ENCODE data around the gene OR2A14. TPM values are rescaled to one million over a fixed set of nuclear protein-coding genes. Genes with fewer than 3 reads are reported as not detected.

Gene OR2A14
- total and polyA plus RNA-seq, 2 donors (not counting 1 experiment from before 2014, with no cell fraction given) = not detected

- Histone ChIP-seq H3K4me1 (ENCODE audit: control insufficient read depth, extremely low read depth, insufficient read depth, low read length) (no peaks in the 10 kb centered on the region), H3K4me2 (ENCODE audit: extremely low read depth, insufficient read depth, low read length) (no peak overlapping the region), H4K20me1 (ENCODE audit: control insufficient read depth, extremely low read depth, insufficient read depth, low read length) (no peaks in the 10 kb centered on the region), H3K27ac (ENCODE audit: insufficient read depth, low read length) (no peak overlapping the region), H3K36me3 (ENCODE audit: control insufficient read depth, insufficient read depth, low read length) (no peaks in the 10 kb centered on the region), H3K27me3 (ENCODE audit: control insufficient read depth, insufficient read depth, low read length) (no peaks in the 10 kb centered on the region), H3K9me3 (ENCODE audit: control insufficient read depth, insufficient read depth, low read depth, low read length) (no peaks in the 10 kb centered on the region), H2AFZ (ENCODE audit: low read length) (no peak overlapping the region), H3K79me2 (ENCODE audit: control insufficient read depth, insufficient read depth, low read length) (no peaks in the 10 kb centered on the region), H3K4me3 (replicated peaks in 1 of 4; ENCODE audit: control extremely low read depth in 1 of 4, insufficient read depth in 1 of 4, low read depth in 3 of 4, low read length in 4 of 4) (no peak overlapping the region), H3K9ac (ENCODE audit: insufficient read depth, low read length) (no peak overlapping the region)
- TF ChIP-seq, protein P1, sequence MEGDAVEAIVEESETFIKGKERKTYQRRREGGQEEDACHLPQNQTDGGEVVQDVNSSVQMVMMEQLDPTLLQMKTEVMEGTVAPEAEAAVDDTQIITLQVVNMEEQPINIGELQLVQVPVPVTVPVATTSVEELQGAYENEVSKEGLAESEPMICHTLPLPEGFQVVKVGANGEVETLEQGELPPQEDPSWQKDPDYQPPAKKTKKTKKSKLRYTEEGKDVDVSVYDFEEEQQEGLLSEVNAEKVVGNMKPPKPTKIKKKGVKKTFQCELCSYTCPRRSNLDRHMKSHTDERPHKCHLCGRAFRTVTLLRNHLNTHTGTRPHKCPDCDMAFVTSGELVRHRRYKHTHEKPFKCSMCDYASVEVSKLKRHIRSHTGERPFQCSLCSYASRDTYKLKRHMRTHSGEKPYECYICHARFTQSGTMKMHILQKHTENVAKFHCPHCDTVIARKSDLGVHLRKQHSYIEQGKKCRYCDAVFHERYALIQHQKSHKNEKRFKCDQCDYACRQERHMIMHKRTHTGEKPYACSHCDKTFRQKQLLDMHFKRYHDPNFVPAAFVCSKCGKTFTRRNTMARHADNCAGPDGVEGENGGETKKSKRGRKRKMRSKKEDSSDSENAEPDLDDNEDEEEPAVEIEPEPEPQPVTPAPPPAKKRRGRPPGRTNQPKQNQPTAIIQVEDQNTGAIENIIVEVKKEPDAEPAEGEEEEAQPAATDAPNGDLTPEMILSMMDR (conservative IDR thresholded peaks at IDR 0.05 in 1 of 2, IDR thresholded peaks at IDR 0.05 in 1 of 2; ENCODE audit: low read depth in 1 of 2, low read length in 2 of 2) = no peak
- no peak for TF ChIP-seq EZH2 (IDR thresholded peaks at IDR 0.05; ENCODE audit: low read length, missing control alignments)
- no peak for DNase-seq (ENCODE audit: low read depth in 2 of 2)
These were observed 11.1 kb downstream of the OR2A14 start for GRCh38 chr7:144134116-144134515.

GRCh38 chr7:144137501-144137900 lies 14.5 kb downstream of the OR2A14 start:
- H3K4me1 ChIP-seq (ENCODE audit: control insufficient read depth, extremely low read depth, insufficient read depth, low read length) = no peaks in the 10 kb centered on the region
- H3K9me3 ChIP-seq (ENCODE audit: control insufficient read depth, insufficient read depth, low read depth, low read length) = no peaks in the 10 kb centered on the region
- no peak for TF ChIP-seq EZH2 (IDR thresholded peaks at IDR 0.05; ENCODE audit: low read length, missing control alignments)
- TF ChIP-seq, protein P1 (conservative IDR thresholded peaks at IDR 0.05 in 1 of 2, IDR thresholded peaks at IDR 0.05 in 1 of 2; ENCODE audit: low read depth in 1 of 2, low read length in 2 of 2) = no peak
- no peak overlapping the region for H3K4me2 ChIP-seq (ENCODE audit: extremely low read depth, insufficient read depth, low read length)
- H4K20me1 ChIP-seq (ENCODE audit: control insufficient read depth, extremely low read depth, insufficient read depth, low read length) = no peaks in the 10 kb centered on the region
- H3K36me3 ChIP-seq (ENCODE audit: control insufficient read depth, insufficient read depth, low read length) = no peaks in the 10 kb centered on the region
- H3K27ac ChIP-seq (ENCODE audit: insufficient read depth, low read length) = no peak overlapping the region
- no peak overlapping the region for H2AFZ ChIP-seq (ENCODE audit: low read length)
- DNase-seq (ENCODE audit: low read depth in 2 of 2) = no peak
- no peak overlapping the region for H3K9ac ChIP-seq (ENCODE audit: insufficient read depth, low read length)
- no peaks in the 10 kb centered on the region for H3K79me2 ChIP-seq (ENCODE audit: control insufficient read depth, insufficient read depth, low read length)
- no peak overlapping the region for H3K4me3 ChIP-seq (replicated peaks in 1 of 4; ENCODE audit: control extremely low read depth in 1 of 4, insufficient read depth in 1 of 4, low read depth in 3 of 4, low read length in 4 of 4)
- no peaks in the 10 kb centered on the region for H3K27me3 ChIP-seq (ENCODE audit: control insufficient read depth, insufficient read depth, low read length)

DNA sequence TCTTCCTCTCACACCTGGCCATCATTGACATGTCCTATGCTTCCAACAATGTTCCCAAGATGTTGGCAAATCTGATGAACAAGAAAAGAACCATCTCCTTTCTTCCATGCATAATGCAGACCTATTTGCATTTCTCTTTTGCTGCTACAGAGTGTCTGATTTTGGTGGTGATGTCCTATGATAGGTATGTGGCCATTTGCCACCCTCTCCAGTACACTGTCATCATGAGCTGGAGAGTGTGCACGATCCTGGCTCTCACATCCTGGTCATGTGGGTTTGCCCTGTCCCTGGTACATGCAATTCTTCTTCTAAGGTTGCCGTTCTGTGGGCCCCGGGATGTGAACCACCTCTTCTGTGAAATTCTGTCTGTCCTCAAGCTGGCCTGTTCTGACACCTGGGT lies 19.2 kb downstream of the OR2A14 start:
- Histone ChIP-seq H3K9me3 (ENCODE audit: control insufficient read depth, insufficient read depth, low read depth, low read length) (no peaks in the 10 kb centered on the region), H3K4me1 (ENCODE audit: control insufficient read depth, extremely low read depth, insufficient read depth, low read length) (no peaks in the 10 kb centered on the region), H2AFZ (ENCODE audit: low read length) (no peak overlapping the region), H3K4me3 (replicated peaks in 1 of 4; ENCODE audit: control extremely low read depth in 1 of 4, insufficient read depth in 1 of 4, low read depth in 3 of 4, low read length in 4 of 4) (no peak overlapping the region), H3K4me2 (ENCODE audit: extremely low read depth, insufficient read depth, low read length) (no peak overlapping the region), H3K36me3 (ENCODE audit: control insufficient read depth, insufficient read depth, low read length) (no peaks in the 10 kb centered on the region), H4K20me1 (ENCODE audit: control insufficient read depth, extremely low read depth, insufficient read depth, low read length) (no peaks in the 10 kb centered on the region), H3K9ac (ENCODE audit: insufficient read depth, low read length) (no peak overlapping the region), H3K79me2 (ENCODE audit: control insufficient read depth, insufficient read depth, low read length) (no peaks in the 10 kb centered on the region), H3K27ac (ENCODE audit: insufficient read depth, low read length) (no peak overlapping the region), H3K27me3 (ENCODE audit: control insufficient read depth, insufficient read depth, low read length) (no peaks in the 10 kb centered on the region)
- TF ChIP-seq, protein P1 (conservative IDR thresholded peaks at IDR 0.05 in 1 of 2, IDR thresholded peaks at IDR 0.05 in 1 of 2; ENCODE audit: low read depth in 1 of 2, low read length in 2 of 2) = no peak
- no peak for TF ChIP-seq EZH2 (IDR thresholded peaks at IDR 0.05; ENCODE audit: low read length, missing control alignments)
- no peak for DNase-seq (ENCODE audit: low read depth in 2 of 2)
